GM12892 (cell line): Measurements from ENCODE around the gene KAZALD1.

Source experiments
- POLR2A ChIP-seq: IDR thresholded peaks from 2 replicates; pipeline ENCODE4 v1.6.1; 2011; ENCODE audit warnings: low read depth, low read length, control low read depth
- POLR2AphosphoS5 ChIP-seq: IDR thresholded peaks from 2 replicates; pipeline ENCODE4 v1.6.1; 2011; ENCODE audit warnings: low read depth, low read length, control low read depth
- TAF1 ChIP-seq: IDR thresholded peaks from 2 replicates; pipeline ENCODE4 v1.6.1; 2011; ENCODE audit warnings: low read depth, mild to moderate bottlenecking, control low read depth, low read length, borderline replicate concordance

DNA sequence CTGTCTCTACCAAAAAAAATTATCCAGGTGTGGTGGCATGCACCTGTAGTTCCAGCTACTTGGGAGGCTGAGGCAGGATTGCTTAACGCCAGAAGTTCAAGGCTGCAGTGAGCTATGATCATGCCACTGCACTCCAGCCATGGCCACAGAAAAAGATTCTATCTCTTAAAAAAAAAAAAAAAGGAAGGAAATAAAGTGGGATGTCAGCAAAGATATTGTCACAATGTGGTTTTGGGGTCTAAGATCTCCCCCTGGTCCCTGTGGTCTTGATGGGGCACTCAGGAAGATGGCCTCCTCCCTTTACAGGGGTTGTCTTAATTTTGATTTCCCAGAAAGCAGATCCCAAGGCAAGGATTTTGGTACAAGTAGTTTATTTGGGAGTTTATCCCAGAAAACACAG, 7.4 kb upstream of the KAZALD1 start:
- TF ChIP-seq POLR2A: no peak
- TF ChIP-seq POLR2AphosphoS5: no peak
- TF ChIP-seq TAF1: no peak
